ENCODE data around the gene QSER1. TPM values are rescaled to one million over a fixed set of nuclear protein-coding genes. Genes with fewer than 3 reads are reported as not detected.

The QSER1 gene
- polyA plus RNA-seq, 12 donors = 16.8 to 32.8 (median 26.6) TPM; not detected in 1

Other genes starting within 250 kb of the QSER1 start
- gene CCDC73, start 98.1 kb upstream of the QSER1 start, polyA plus RNA-seq (ENCODE audit: insufficient read length in 12 of 12) = 1 to 10 TPM in 1 of 12 donors, under 1 TPM in 6, not detected in 5; 0.04 to 1.3 (median 0.08) TPM
- 10 to 100 TPM in 1 of 12 donors, 1 to 10 TPM in 2, under 1 TPM in 7, not detected in 2; 0.12 to 11.8 (median 0.22) TPM for gene PRRG4, start 62.9 kb upstream of the QSER1 start, polyA plus RNA-seq (ENCODE audit: insufficient read length in 12 of 12)
- 10 to 100 TPM in 10 of 12 donors, 1 to 10 TPM in 1, not detected in 1; 9.5 to 27.1 (median 16.3) TPM for gene DEPDC7, start 123.1 kb downstream of the QSER1 start, polyA plus RNA-seq (ENCODE audit: insufficient read length in 12 of 12)
- gene TCP11L1, start 146.8 kb downstream of the QSER1 start, polyA plus RNA-seq (ENCODE audit: insufficient read length in 12 of 12) = 10 to 100 TPM in 10 of 12 donors, 1 to 10 TPM in 1, not detected in 1; 8.8 to 21.1 (median 12.2) TPM